Parathyroid adenoma (tissue), 2 donors: Measurements from ENCODE around the gene ENTPD6.
"Not testable (repeated sequence)": the region's sequence is repeated elsewhere in the genome, so short reads cannot be mapped to it uniquely, and the experiment has no call there.

Experiments used
- H2AFZ ChIP-seq: fragments of 300-600 bp; sonication (generic); one replicate; pipeline ENCODE4 v1.7.0; 2017; ENCODE audit warnings: antibody characterized with exemption, mild to moderate bottlenecking
- H3K27ac ChIP-seq: fragments of 300-600 bp; sonication (generic); one replicate; pipeline ENCODE4 v1.7.0; 2017
- H3K27me3 ChIP-seq: fragments of 300-600 bp; sonication (generic); one replicate; pipeline ENCODE4 v1.7.0; 2017; ENCODE audit warnings: low read length; ENCODE audit not compliant: control insufficient read depth, insufficient read depth
- H3K36me3 ChIP-seq: fragments of 300-600 bp; sonication (generic); one replicate; pipeline ENCODE4 v1.7.0; 2017; ENCODE audit warnings: low read length; ENCODE audit not compliant: control insufficient read depth, insufficient read depth
- H3K4me1 ChIP-seq: fragments of 300-600 bp; sonication (generic); one replicate; pipeline ENCODE4 v1.7.0; 2017; ENCODE audit warnings: control low read depth
- H3K4me2 ChIP-seq: fragments of 300-600 bp; sonication (generic); one replicate; pipeline ENCODE4 v1.7.0; 2017; ENCODE audit warnings: low read length
- H3K4me3 ChIP-seq: fragments of 300-600 bp; sonication (generic); one replicate; pipeline ENCODE4 v1.7.0; 2017; ENCODE audit warnings: low read depth, low read length
- H3K79me2 ChIP-seq: fragments of 300-600 bp; sonication (generic); one replicate; pipeline ENCODE4 v1.7.0; 2017; ENCODE audit warnings: control low read depth
- H3K9ac ChIP-seq: fragments of 300-600 bp; sonication (generic); one replicate; pipeline ENCODE4 v1.7.0; 2017; ENCODE audit warnings: mild to moderate bottlenecking
- H3K9me3 ChIP-seq: fragments of 300-600 bp; sonication (generic); one replicate; pipeline ENCODE4 v1.7.0; 2017; ENCODE audit warnings: low read length; ENCODE audit not compliant: control insufficient read depth
- TF ChIP-seq, protein P1 (sequence below): fragments of 300-600 bp; sonication (generic); IDR thresholded peaks from one replicate; pipeline ENCODE4 v1.7.0; 2017; ENCODE audit warnings: antibody characterized with exemption, mild to moderate bottlenecking
- donor health status: primary hyperparathyroidism.

Gene ENTPD6

DNA sequence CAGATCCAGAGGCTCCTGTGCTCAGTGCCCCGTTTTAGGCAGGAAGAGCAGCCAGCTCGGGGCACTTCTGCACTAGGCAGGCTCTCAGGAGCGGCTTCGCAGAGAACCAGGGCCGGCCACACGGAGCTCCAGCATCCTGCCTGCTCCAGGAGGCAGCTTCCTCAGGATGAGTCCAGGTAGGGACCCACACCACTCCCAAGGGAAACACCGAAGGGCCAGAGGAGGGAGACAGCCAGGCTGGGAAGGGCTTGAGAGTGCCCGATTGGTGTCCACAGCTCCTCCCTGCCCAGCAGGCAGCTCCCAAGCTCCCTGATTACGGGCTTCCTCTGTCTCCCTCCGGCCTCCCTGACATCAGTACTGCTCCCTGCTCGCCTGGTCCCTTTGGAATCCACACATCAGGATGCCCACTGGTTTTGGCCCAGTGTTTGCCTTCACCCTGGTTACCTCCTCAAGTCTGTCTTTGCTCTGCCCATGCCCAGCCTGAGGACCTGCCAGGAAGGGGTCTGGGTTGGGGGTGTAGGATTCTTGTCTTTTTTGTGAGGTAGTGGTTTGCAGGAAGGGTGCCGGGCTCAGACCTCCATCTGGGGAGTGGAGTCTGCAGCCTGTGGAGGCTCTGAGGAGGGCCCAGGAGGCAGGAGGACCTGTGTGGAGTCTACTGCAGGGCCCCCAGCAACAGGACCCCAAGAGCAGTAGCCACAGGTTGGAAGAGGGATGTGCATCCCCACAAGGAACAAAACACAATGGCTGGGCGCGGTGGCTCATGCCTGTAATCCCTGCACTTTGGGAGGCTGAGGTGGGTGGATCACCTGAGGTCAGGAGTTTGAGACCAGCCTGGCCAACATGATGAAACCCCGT, 41.2 kb downstream of the ENTPD6 start:
- H3K27me3 ChIP-seq, result no peaks in the 10 kb centered on the region
- TF ChIP-seq, protein P1, sequence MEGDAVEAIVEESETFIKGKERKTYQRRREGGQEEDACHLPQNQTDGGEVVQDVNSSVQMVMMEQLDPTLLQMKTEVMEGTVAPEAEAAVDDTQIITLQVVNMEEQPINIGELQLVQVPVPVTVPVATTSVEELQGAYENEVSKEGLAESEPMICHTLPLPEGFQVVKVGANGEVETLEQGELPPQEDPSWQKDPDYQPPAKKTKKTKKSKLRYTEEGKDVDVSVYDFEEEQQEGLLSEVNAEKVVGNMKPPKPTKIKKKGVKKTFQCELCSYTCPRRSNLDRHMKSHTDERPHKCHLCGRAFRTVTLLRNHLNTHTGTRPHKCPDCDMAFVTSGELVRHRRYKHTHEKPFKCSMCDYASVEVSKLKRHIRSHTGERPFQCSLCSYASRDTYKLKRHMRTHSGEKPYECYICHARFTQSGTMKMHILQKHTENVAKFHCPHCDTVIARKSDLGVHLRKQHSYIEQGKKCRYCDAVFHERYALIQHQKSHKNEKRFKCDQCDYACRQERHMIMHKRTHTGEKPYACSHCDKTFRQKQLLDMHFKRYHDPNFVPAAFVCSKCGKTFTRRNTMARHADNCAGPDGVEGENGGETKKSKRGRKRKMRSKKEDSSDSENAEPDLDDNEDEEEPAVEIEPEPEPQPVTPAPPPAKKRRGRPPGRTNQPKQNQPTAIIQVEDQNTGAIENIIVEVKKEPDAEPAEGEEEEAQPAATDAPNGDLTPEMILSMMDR, result no peak
- no peaks in the 10 kb centered on the region for H3K79me2 ChIP-seq
- no peak overlapping the region for H2AFZ ChIP-seq
- H3K27ac ChIP-seq, result no peak overlapping the region
- H3K4me1 ChIP-seq, result no peaks in the 10 kb centered on the region
- no peaks in the 10 kb centered on the region for H3K9me3 ChIP-seq
- H3K36me3 ChIP-seq, result no peaks in the 10 kb centered on the region
- no peak overlapping the region for H3K9ac ChIP-seq
- no peak overlapping the region for H3K4me3 ChIP-seq
- H3K4me2 ChIP-seq, result no peak overlapping the region

DNA sequence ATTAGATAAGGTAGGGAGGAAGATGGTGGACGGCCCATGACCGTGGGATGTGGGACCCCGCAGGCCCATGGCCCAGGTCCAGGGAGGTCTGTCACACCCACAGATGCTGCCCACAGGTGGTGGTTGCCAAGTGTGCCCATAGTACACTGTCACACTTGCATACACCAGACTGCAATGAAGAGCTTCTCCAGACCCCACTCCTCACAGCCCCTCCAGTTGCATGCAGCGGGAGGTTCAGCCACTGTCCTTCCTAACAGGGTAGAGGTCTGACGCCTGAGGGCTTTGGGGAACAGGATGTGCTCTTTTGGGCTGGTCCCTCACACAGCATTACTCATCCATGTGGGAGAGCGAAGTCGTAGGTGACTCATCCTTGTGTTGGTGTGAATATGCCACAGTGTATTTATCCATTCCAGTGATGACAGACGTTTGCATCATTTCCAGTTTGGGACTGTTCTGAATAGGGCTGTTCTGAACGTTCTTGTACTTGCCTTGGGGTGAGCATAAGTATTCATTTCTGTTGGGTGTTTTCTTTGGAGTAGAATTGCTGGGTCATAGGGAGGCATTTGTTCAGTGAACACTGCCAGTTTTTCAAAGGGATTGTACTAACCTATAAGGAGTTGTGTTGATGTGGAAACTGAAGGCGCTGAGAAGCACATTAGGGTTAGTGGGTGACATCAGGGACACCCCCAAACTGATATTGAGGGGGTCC, 42.3 kb downstream of the ENTPD6 start:
- Histone ChIP-seq H3K9me3 (no peaks in the 10 kb centered on the region), H2AFZ (no peak overlapping the region), H3K9ac (no peak overlapping the region), H3K4me2 (no peak overlapping the region), H3K27ac (no peak overlapping the region), H3K36me3 (no peaks in the 10 kb centered on the region), H3K27me3 (no peaks in the 10 kb centered on the region), H3K79me2 (no peaks in the 10 kb centered on the region), H3K4me1 (no peaks in the 10 kb centered on the region), H3K4me3 (no peak overlapping the region)
- TF ChIP-seq, protein P1, result no peak

DNA sequence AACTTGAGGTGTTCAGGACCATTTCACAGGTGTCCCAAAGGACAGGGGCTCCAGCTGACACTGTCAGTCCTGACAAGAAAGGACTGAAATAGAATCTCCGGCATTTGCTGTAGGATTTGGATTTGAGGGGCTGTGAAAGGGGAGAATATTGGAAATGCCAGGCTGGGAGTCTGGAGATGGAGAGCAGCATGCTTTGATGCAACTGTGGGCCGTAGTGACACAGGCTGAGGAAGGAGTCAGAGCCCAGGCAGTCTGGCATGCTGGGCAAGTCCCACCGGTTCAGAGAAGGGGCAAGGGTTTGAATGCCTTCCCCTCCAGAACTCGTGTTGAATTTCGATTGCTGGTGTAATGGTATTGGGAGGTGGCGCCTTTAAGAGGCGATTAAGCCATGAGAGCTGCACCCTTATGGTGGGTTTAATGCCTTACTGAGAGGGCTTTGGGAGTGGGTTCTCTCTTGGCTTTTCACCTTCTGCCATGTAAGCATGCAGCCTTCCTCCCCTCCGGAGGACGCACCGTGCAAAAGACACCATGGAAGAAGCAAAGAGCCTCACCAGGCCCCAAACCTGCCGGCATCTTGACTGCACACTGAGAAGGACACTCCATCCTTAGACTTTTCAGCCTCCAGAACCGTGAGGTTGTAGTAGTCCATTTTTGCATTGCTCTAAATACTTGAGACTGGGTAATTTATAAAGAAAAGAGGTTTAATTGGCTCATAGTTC, 43.0 kb downstream of the ENTPD6 start:
- no peak overlapping the region for H3K27ac ChIP-seq
- H3K4me2 ChIP-seq, result no peak overlapping the region
- no peak overlapping the region for H3K4me3 ChIP-seq

DNA sequence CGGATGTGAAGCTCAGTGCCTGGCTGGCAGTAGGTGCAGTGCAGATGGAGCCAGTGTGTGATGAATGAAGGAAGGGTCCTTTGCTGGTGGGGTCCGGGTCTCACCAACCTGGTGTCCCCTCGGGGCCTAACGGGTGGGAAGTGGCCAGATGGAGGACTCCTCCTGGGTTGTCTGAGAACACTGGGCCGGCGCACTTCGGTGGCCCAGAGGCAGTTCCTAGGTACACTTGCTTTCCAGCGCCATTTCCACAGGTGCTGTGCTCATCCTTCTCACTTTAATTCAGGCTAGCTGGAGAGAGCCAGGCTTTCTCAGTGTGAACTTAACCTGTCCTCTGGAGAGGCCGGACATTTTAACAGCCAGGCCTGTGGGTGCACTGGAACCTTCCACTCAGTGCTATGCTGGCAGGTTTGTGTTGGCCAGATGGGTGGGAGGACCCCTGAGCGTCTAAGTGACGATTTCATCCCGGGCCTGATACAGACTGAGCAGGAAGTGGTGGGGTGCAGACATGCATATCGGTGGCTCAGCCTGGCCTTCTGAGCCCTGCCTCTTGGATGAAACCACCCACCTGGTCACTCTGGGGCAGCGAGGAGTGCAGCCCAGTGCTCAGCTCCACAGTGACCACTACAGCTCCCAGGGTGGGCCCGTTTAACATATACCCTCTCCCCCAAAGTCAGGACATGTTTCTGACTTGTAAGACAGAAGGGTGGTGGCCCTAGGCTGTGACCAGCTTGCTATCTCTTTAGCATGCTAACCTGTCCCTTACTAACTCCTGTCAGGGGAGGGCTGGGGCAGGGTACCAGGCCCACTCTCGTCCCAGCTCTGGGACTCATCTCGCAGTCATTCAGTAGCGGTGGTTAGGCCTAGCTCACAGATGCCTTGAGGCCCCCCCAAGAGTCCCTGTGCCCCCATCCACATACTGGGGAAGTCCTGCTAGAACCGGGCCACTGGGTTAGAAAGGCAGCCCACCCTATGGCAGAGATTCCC, 44.2 kb downstream of the ENTPD6 start:
- Histone ChIP-seq H3K27ac (no peak overlapping the region), H3K79me2 (no peaks in the 10 kb centered on the region), H3K9me3 (no peaks in the 10 kb centered on the region), H3K36me3 (no peaks in the 10 kb centered on the region), H3K4me1 (no peaks in the 10 kb centered on the region), H3K27me3 (no peaks in the 10 kb centered on the region), H3K4me2 (no peak overlapping the region), H3K4me3 (no peak overlapping the region), H3K9ac (no peak overlapping the region), H2AFZ (no peak overlapping the region)
- TF ChIP-seq, protein P1, result no peak

More for the DNA sequence above, 43.0 kb downstream of the ENTPD6 start:
- Histone ChIP-seq H3K79me2 (no peaks in the 10 kb centered on the region), H3K9ac (no peak overlapping the region), H3K27me3 (no peaks in the 10 kb centered on the region), H3K9me3 (no peaks in the 10 kb centered on the region), H3K4me1 (no peaks in the 10 kb centered on the region), H2AFZ (no peak overlapping the region), H3K36me3 (no peaks in the 10 kb centered on the region)
- TF ChIP-seq, protein P1, result no peak

DNA sequence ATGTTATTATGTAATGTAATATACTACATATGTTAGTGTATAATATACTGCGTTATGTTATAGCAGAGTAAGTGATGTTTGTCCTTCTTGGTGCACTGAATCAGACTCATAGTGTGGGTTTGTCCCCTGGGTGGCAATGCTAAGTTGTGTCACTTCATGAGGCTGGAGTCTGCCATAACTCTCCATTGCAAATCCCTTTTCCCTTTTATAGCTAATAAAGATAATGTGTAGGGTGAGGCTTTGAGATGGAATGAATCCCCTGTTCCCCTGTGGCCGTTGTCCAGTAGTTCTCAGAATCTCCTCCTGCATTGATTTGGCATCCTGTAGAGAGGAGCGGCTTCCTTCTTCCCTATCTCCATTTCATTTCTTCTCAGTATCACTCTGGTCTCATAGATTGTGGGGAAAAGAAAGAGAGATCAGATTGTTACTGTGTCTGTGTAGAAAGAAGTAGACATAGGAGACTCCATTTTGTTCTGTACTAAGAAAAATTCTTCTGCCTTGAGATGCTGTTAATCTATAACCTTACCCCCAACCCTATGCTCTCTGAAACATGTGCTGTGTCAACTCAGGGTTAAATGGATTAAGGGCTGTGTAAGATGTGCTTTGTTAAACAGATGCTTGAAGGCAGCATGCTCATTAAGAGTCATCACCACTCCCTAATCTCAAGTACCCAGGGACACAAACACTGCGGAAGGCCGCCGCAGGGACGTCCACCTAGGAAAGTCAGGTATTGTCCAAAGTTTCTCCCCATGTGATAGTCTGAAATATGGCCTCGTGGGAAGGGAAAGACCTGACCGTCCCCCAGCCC, 45.5 kb downstream of the ENTPD6 start:
- H3K36me3 ChIP-seq, H3K9ac ChIP-seq, H2AFZ ChIP-seq, H3K9me3 ChIP-seq, H3K4me1 ChIP-seq, H3K4me2 ChIP-seq, H3K79me2 ChIP-seq, H3K27ac ChIP-seq, H3K4me3 ChIP-seq, H3K27me3 ChIP-seq: not testable (repeated sequence)

DNA sequence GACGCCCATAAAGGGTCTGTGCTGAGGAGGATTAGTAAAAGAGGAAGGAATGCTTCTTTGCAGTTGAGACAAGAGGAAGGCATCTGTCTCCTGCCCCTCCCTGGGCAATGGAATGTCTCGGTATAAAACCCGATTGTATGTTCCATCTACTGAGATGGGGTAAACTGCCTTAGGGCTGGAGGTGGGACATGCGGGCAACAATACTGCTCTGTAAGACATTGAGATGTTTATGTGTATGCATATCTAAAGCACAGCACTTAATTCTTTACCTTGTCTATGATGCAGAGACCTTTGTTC, 46.1 kb downstream of the ENTPD6 start:
- not testable (repeated sequence) for H3K27me3 ChIP-seq, H3K79me2 ChIP-seq, H3K4me1 ChIP-seq, H3K4me2 ChIP-seq, H3K27ac ChIP-seq, H2AFZ ChIP-seq, H3K9ac ChIP-seq, H3K4me3 ChIP-seq, H3K9me3 ChIP-seq, H3K36me3 ChIP-seq
